Stimulated activated naive CD8-positive, alpha-beta T cell treated with anti-CD3 and anti-CD28 coated beads, Interleukin-15, amount 100 ng/mL, for 72 hours (primary cell): ENCODE measurements around the gene PRM2.

Source experiments
- ATAC-seq: fragments of 150-1000 bp; cut with Tn5 transposase; 2 replicates; pipeline ENCODE4 v1.10.0; 2021; ENCODE audit warnings: mild to moderate bottlenecking, moderate library complexity
- DNase-seq, 2 donors: peaks; one replicate each; pipeline ENCODE4 v3.0.0; 2021 to 2022
- H3K27ac Mint-ChIP-seq, 2 donors: one replicate each; pipeline ENCODE4 v1.8.0; 2022; ENCODE audit warnings: mild to moderate bottlenecking in 2 of 2, mixed read lengths in 2 of 2, moderate library complexity in 2 of 2
- H3K27me3 Mint-ChIP-seq: one replicate; pipeline ENCODE4 v1.8.0; 2022; ENCODE audit warnings: mixed read lengths
- H3K4me1 Mint-ChIP-seq: one replicate; pipeline ENCODE4 v1.8.0; 2022; ENCODE audit warnings: mild to moderate bottlenecking, mixed read lengths
- H3K4me3 Mint-ChIP-seq, 2 donors: one replicate each; pipeline ENCODE4 v1.8.0; 2022; ENCODE audit warnings: mild to moderate bottlenecking in 2 of 2, mixed read lengths in 2 of 2, moderate library complexity in 1 of 2
- H3K9me3 Mint-ChIP-seq, 2 donors: one replicate each; pipeline ENCODE4 v1.8.0; 2022; ENCODE audit warnings: mixed read lengths in 2 of 2

Gene PRM2

GRCh38 chr16:11276143-11276895 is at the start of gene PRM2:
PRM2 (minus strand) TSS chr16:11276480; CDS start chr16:11276370, 110 bp downstream.
- Mint-ChIP-seq H3K4me1 (peaks cover 6% of the 10 kb centered on the region), H3K27ac (no peak within 1 kb of the TSS), H3K4me3 (no peak within 1 kb of the TSS), H3K9me3 (no peaks in the 10 kb centered on the region), H3K27me3 (no peaks in the 10 kb centered on the region)
- ATAC-seq (peak; percentile 28), DNase-seq (no peak)

- peak; percentile 74 for ATAC-seq
Measured at GRCh38 chr16:11325404-11326083, 49.3 kb upstream of the PRM2 start.

GRCh38 chr16:11323551-11324336 is 47.5 kb upstream of the PRM2 start:
- ATAC-seq (no peak), DNase-seq (no peak)
- Mint-ChIP-seq H3K4me3 (no peak overlapping the region), H3K27me3 (no peaks in the 10 kb centered on the region), H3K27ac (no peak overlapping the region), H3K9me3 (peaks cover 0 to 7% of the 10 kb centered on the region in 2 donors), H3K4me1 (peaks cover 51% of the 10 kb centered on the region)

More at GRCh38 chr16:11325404-11326083, 49.3 kb upstream of the PRM2 start:
- DNase-seq, result peak in 1 of 2 donors; percentile 62
- Mint-ChIP-seq H3K27ac (peak overlapping the region; percentile 5 to 28), H3K9me3 (peaks cover 0 to 7% of the 10 kb centered on the region in 2 donors), H3K4me3 (no peak overlapping the region), H3K4me1 (peaks cover 69% of the 10 kb centered on the region), H3K27me3 (no peaks in the 10 kb centered on the region)

GRCh38 chr16:11322823-11323222 is 46.5 kb upstream of the PRM2 start:
- ATAC-seq (no peak), DNase-seq (no peak)
- no peak overlapping the region for H3K4me3 Mint-ChIP-seq
- no peaks in the 10 kb centered on the region for H3K27me3 Mint-ChIP-seq
- no peak overlapping the region for H3K27ac Mint-ChIP-seq
- peaks cover 42% of the 10 kb centered on the region for H3K4me1 Mint-ChIP-seq
- H3K9me3 Mint-ChIP-seq, result peaks cover 0 to 7% of the 10 kb centered on the region in 2 donors

GRCh38 chr16:11321662-11322061 is 45.4 kb upstream of the PRM2 start:
- Mint-ChIP-seq H3K4me3 (no peak overlapping the region), H3K27ac (no peak overlapping the region), H3K4me1 (peaks cover 32% of the 10 kb centered on the region), H3K9me3 (peaks cover 0 to 1% of the 10 kb centered on the region in 2 donors), H3K27me3 (no peaks in the 10 kb centered on the region)
- ATAC-seq (no peak), DNase-seq (no peak)

- H3K27me3 Mint-ChIP-seq, result no peaks in the 10 kb centered on the region
- peaks cover 25% of the 10 kb centered on the region for H3K4me1 Mint-ChIP-seq
- no peak overlapping the region for H3K4me3 Mint-ChIP-seq
- no peak overlapping the region for H3K27ac Mint-ChIP-seq
- H3K9me3 Mint-ChIP-seq, result no peaks in the 10 kb centered on the region
- ATAC-seq, result no peak
- DNase-seq, result no peak
Measured at GRCh38 chr16:11320170-11320569, 43.9 kb upstream of the PRM2 start.

- H3K4me1 Mint-ChIP-seq, result peaks cover 20% of the 10 kb centered on the region
- no peaks in the 10 kb centered on the region for H3K27me3 Mint-ChIP-seq
- no peaks in the 10 kb centered on the region for H3K9me3 Mint-ChIP-seq
- no peak overlapping the region for H3K27ac Mint-ChIP-seq
- no peak overlapping the region for H3K4me3 Mint-ChIP-seq
- ATAC-seq (no peak), DNase-seq (no peak)
Measured at GRCh38 chr16:11319529-11320146, 43.4 kb upstream of the PRM2 start.

GRCh38 chr16:11318817-11319216 is 42.5 kb upstream of the PRM2 start:
- H3K4me3 Mint-ChIP-seq, result no peak overlapping the region
- H3K27me3 Mint-ChIP-seq, result no peaks in the 10 kb centered on the region
- peaks cover 23% of the 10 kb centered on the region for H3K4me1 Mint-ChIP-seq
- no peak for DNase-seq
- H3K27ac Mint-ChIP-seq, result peak overlapping the region; percentile 2 to 61
- H3K9me3 Mint-ChIP-seq, result no peaks in the 10 kb centered on the region
- no peak for ATAC-seq

- H3K9me3 Mint-ChIP-seq, result no peaks in the 10 kb centered on the region
Measured at GRCh38 chr16:11316331-11317015, 40.2 kb upstream of the PRM2 start.

GRCh38 chr16:11315510-11315909 is 39.2 kb upstream of the PRM2 start:
- DNase-seq (no peak), ATAC-seq (no peak)
- no peak overlapping the region for H3K27ac Mint-ChIP-seq
- H3K27me3 Mint-ChIP-seq, result no peaks in the 10 kb centered on the region
- peaks cover 51% of the 10 kb centered on the region for H3K4me1 Mint-ChIP-seq
- H3K9me3 Mint-ChIP-seq, result no peaks in the 10 kb centered on the region
- no peak overlapping the region for H3K4me3 Mint-ChIP-seq

More at GRCh38 chr16:11316331-11317015, 40.2 kb upstream of the PRM2 start:
- Mint-ChIP-seq H3K4me1 (peaks cover 41% of the 10 kb centered on the region), H3K27me3 (no peaks in the 10 kb centered on the region), H3K27ac (peak overlapping the region in 1 of 2 donors; percentile 66), H3K4me3 (no peak overlapping the region)
- ATAC-seq (no peak), DNase-seq (no peak)

GRCh38 chr16:11314309-11314894 is 38.1 kb upstream of the PRM2 start:
- ATAC-seq, result no peak
- no peaks in the 10 kb centered on the region for H3K27me3 Mint-ChIP-seq
- peaks cover 61% of the 10 kb centered on the region for H3K4me1 Mint-ChIP-seq
- H3K4me3 Mint-ChIP-seq, result no peak overlapping the region
- H3K27ac Mint-ChIP-seq, result no peak overlapping the region
- no peak for DNase-seq
- no peaks in the 10 kb centered on the region for H3K9me3 Mint-ChIP-seq

- Mint-ChIP-seq H3K27ac (peak overlapping the region in 1 of 2 donors; percentile 56), H3K4me1 (peaks cover 66% of the 10 kb centered on the region), H3K9me3 (no peaks in the 10 kb centered on the region), H3K4me3 (no peak overlapping the region), H3K27me3 (no peaks in the 10 kb centered on the region)
- no peak for ATAC-seq
- DNase-seq, result no peak
Measured at GRCh38 chr16:11313493-11314308, 37.4 kb upstream of the PRM2 start.

- no peak for ATAC-seq
- Mint-ChIP-seq H3K4me3 (peak overlapping the region; percentile 27 to 46), H3K27ac (peak overlapping the region in 1 of 2 donors; percentile 70), H3K4me1 (peaks cover 71% of the 10 kb centered on the region), H3K27me3 (no peaks in the 10 kb centered on the region), H3K9me3 (no peaks in the 10 kb centered on the region)
- peak in 1 of 2 donors; percentile 27 for DNase-seq
Measured at GRCh38 chr16:11312718-11313492, 36.6 kb upstream of the PRM2 start.
